ENCODE data around the gene ANKRD28. TPM values are rescaled to one million over a fixed set of nuclear protein-coding genes. Genes with fewer than 3 reads are reported as not detected.

The ANKRD28 gene
- total and polyA plus RNA-seq, 2 of the 8 experiments (the other 6 are each of a cell fraction or from before 2014, with no cell fraction given), result 39.1 to 61.7 TPM

DNA sequence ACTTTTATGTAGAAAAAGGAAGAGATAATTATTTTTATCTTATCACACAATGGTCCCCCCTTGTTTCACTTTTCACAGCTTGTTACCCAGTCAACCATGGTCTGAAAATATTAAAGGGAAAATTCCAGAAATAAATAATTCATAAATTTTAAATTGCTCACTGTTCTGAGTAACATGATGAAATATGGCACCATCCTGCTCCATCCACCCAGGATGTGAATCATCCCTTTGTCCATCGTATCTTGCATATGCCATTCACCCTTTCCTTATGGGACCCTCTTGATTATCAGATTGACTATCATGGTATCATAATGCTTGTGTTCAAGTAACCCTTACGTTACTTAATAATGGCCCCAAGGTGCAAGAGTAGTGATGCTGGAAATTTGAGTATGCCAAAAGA, 43.7 kb downstream of the ANKRD28 start:
- 95% methylated on average over 2 of the region's 2 CpGs; no CpG with 5 or more reads in 1 of the 2 experiments for WGBS, 2 experiments (ENCODE audit: extremely low coverage in 1 of 2, insufficient coverage in 1 of 2, insufficient read length in 1 of 2, insufficient replicate concordance in 2 of 2, low coverage in 1 of 2, low lambda C conversion rate in 2 of 2, missing lambda C conversion rate in 1 of 2)
- POLR2A ChIA-PET (ENCODE audit: partially characterized antibody), result interaction anchor here (1.9 kb wide), 1 partner anchor 10 kb away, joined by 4 read pairs; no protein-coding TSS in a partner anchor
- CTCF ChIA-PET (ENCODE audit: partially characterized antibody), result interaction anchor here (1.8 kb wide), 1 partner anchor 14 kb away, joined by 4 read pairs; no protein-coding TSS in a partner anchor

More for the DNA sequence above, 43.7 kb downstream of the ANKRD28 start:
- FAIRE-seq, result no peak
- Histone ChIP-seq H3K27me3 (replicated peaks in 1 of 4; ENCODE audit: control insufficient read depth in 3 of 4, extremely low read depth in 1 of 4, insufficient read depth in 3 of 4, low read length in 3 of 4) (no peaks in the 10 kb centered on the region), H3K9me3 (ENCODE audit: insufficient read depth in 2 of 2, low read depth in 1 of 2, low read length in 1 of 2) (no peaks in the 10 kb centered on the region), H2BK5ac (ENCODE audit: low read depth, low read length) (no peak overlapping the region), H3K79me2 (ENCODE audit: control insufficient read depth in 1 of 2, insufficient read depth in 2 of 2, low read length in 2 of 2) (peaks cover 0 to 23% of the 10 kb centered on the region in 2 experiments; a peak in 2 of 4 replicates), H2AK5ac (ENCODE audit: low read depth, low read length) (no peak overlapping the region), H2BK12ac (ENCODE audit: low read depth, low read length) (no peak overlapping the region), H4K91ac (replicated peaks; ENCODE audit: insufficient read length, low read length) (no peak overlapping the region), H3K27ac (ENCODE audit: low read depth, low read length) (no peak overlapping the region), H3K18ac (ENCODE audit: extremely low read depth, low read length) (no peak overlapping the region), H3K14ac (ENCODE audit: insufficient read length) (no peak overlapping the region), H2BK15ac (ENCODE audit: low read length) (no peak overlapping the region), H3K9ac (replicated peaks in 1 of 4; ENCODE audit: extremely low read depth in 1 of 4, low read depth in 3 of 4, low read length in 3 of 4) (no peak overlapping the region), H2BK20ac (ENCODE audit: low read length) (no peak overlapping the region), H3K4me2 (ENCODE audit: insufficient read depth in 1 of 2, low read depth in 2 of 2, low read length in 2 of 2) (no peak overlapping the region), H4K8ac (ENCODE audit: extremely low read depth, insufficient read depth, low read length) (no peak overlapping the region), H3K23me2 (ENCODE audit: low read depth, low read length) (no peaks in the 10 kb centered on the region), H4K5ac (ENCODE audit: insufficient read length, low read depth, low read length) (no peak overlapping the region), H2AFZ (ENCODE audit: low read length) (no peak overlapping the region), H3K36me3 (ENCODE audit: control insufficient read depth in 2 of 4, insufficient read depth in 4 of 4, low read length in 3 of 4) (peaks cover 0 to 17% (median 6%) of the 10 kb centered on the region in 4 experiments; a peak in 5 of 8 replicates), H2BK120ac (replicated peaks; ENCODE audit: low read depth, low read length) (no peak overlapping the region), H3K23ac (ENCODE audit: insufficient read length) (no peak overlapping the region), H3K4me3 (ENCODE audit: extremely low read depth in 1 of 4, insufficient read depth in 2 of 4, low read depth in 3 of 4, low read length in 4 of 4) (no peak overlapping the region), H3K79me1 (ENCODE audit: low read depth, low read length) (no peaks in the 10 kb centered on the region), H4K20me1 (replicated peaks in 1 of 2; ENCODE audit: control insufficient read depth in 1 of 2, insufficient read depth in 2 of 2, low read length in 2 of 2) (no peaks in the 10 kb centered on the region), H3K4me1 (replicated peaks in 1 of 4; ENCODE audit: control insufficient read depth in 3 of 4, insufficient read depth in 4 of 4, low read length in 3 of 4) (peaks cover 0 to 15% (median 11%) of the 10 kb centered on the region in 4 experiments; a peak in 4 of 7 replicates), H3K4ac (replicated peaks; ENCODE audit: insufficient read length, low read depth, low read length) (no peak overlapping the region), H3K56ac (replicated peaks; ENCODE audit: insufficient read length, low read depth, low read length) (no peak overlapping the region)
- TF ChIP-seq SIRT6 (IDR thresholded peaks at IDR 0.05; ENCODE audit: low read length), result no peak
- TF ChIP-seq, protein P1, sequence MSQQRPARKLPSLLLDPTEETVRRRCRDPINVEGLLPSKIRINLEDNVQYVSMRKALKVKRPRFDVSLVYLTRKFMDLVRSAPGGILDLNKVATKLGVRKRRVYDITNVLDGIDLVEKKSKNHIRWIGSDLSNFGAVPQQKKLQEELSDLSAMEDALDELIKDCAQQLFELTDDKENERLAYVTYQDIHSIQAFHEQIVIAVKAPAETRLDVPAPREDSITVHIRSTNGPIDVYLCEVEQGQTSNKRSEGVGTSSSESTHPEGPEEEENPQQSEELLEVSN (IDR thresholded peaks at IDR 0.05), result no peak
- no peak for TF ChIP-seq HDAC6 (IDR thresholded peaks at IDR 0.05; ENCODE audit: low read depth, low read length)
- TF ChIP-seq SAP30 (IDR thresholded peaks at IDR 0.05; ENCODE audit: insufficient read depth, insufficient replicate concordance, low read length), result no peak
- TF ChIP-seq HDAC2 (IDR thresholded peaks at IDR 0.05; ENCODE audit: borderline replicate concordance in 1 of 2, low read depth in 2 of 2, low read length in 2 of 2), result no peak
- no peak for DNase-seq (ENCODE audit: low read depth in 1 of 2, low spot score in 2 of 2)
